Omental fat pad (tissue), 4 donors: Measurements from ENCODE around the gene CNEP1R1. TPM values are rescaled to one million over a fixed set of nuclear protein-coding genes. Genes with fewer than 3 reads are reported as not detected.
"Not testable (repeated sequence)": the region's sequence is repeated elsewhere in the genome, so short reads cannot be mapped to it uniquely, and the experiment has no call there.

ENCODE experiments used
- ATAC-seq: fragments of 150-250 bp; one replicate; pipeline ENCODE4 v1.9.1; 2016; ENCODE audit warnings: mild to moderate bottlenecking, moderate library complexity; ENCODE audit not compliant: low FRiP score
- DNase-seq: peaks from one replicate; pipeline ENCODE4 v3.0.0-alpha.2; 2019; ENCODE audit warnings: low spot score
- total RNA-seq, 4 donors: library from RNA; depleted of rRNA; stranded (reverse); fragments of >200 nt; gene quantifications; one replicate each; pipeline ENCODE4 v1.1.0, GENCODE V29; 2016
- TF ChIP-seq, protein P1 (sequence below), 3 donors: fragments of 450-650 bp; IDR thresholded peaks; one replicate each; pipeline ENCODE4 v1.5.1; 2016 to 2017; ENCODE audit warnings: antibody characterized with exemption in 3 of 3, mild to moderate bottlenecking in 3 of 3, moderate library complexity in 2 of 3

Gene CNEP1R1
- total RNA-seq, 4 donors from 2014 or later: 15.1 to 29.5 (median 21.1) TPM

DNA sequence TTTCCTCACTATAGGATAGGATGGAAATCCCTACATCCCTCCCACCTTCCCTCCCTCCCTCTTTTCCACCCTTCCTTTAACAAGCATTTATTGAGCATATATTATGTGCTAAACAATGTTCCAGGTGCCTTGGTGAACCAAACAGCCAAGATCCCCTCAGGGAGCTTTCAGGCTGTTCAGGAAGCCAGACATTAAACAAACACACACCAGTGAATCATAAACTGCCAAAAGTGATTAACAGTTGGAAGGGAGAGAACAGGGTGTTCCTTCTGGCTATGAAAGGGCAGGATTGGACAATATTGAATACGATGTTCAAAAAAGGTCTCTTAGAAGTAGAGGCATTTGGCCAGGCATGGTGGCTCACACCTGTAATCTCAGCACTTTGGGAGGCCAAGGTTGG is 22.8 kb upstream of the CNEP1R1 start:
- ATAC-seq (no peak), DNase-seq (no peak)
- TF ChIP-seq, protein P1, sequence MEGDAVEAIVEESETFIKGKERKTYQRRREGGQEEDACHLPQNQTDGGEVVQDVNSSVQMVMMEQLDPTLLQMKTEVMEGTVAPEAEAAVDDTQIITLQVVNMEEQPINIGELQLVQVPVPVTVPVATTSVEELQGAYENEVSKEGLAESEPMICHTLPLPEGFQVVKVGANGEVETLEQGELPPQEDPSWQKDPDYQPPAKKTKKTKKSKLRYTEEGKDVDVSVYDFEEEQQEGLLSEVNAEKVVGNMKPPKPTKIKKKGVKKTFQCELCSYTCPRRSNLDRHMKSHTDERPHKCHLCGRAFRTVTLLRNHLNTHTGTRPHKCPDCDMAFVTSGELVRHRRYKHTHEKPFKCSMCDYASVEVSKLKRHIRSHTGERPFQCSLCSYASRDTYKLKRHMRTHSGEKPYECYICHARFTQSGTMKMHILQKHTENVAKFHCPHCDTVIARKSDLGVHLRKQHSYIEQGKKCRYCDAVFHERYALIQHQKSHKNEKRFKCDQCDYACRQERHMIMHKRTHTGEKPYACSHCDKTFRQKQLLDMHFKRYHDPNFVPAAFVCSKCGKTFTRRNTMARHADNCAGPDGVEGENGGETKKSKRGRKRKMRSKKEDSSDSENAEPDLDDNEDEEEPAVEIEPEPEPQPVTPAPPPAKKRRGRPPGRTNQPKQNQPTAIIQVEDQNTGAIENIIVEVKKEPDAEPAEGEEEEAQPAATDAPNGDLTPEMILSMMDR (IDR thresholded peaks at IDR 0.05): no peak

DNA sequence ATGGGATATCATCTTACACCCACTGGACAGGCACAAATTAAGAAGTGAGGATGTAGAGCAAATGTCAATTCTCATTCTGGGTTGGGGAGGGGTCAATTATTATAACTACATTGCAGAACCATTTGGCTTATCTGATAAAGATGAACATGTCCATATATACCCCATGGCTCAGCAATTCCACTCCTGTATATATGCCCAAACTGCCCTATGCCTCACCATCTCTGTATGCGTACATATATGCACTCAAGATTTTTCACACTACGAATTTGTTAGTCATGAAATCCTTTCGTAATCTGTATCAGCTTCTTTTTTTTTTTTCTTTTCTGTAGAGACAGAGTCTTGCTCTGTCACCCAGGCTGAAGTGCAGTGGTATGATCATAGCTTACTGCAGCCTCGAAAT is 20.8 kb upstream of the CNEP1R1 start:
- DNase-seq: no peak
- ATAC-seq: no peak
- TF ChIP-seq, protein P1 (IDR thresholded peaks at IDR 0.05): no peak

DNA sequence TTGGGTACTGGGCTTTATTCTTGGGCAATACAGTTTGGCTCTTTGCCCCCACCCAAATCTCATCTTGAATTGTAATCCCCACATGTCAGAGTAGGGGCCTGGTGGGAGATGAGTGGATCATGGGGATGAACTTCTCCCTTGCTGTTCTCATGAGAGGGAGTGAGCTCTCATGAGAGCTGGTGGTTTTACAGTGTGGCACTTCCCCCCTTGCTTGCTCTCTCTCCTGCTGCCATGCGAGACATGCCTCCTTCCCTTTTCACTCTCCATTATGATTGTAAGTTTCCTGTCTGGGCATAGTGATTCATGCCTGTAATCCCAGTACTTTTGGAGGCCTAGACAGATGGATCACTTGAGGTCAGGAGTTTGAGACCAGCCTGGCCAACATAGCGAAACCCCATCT is 18.1 kb upstream of the CNEP1R1 start:
- no peak for ATAC-seq
- no peak for DNase-seq
- TF ChIP-seq, protein P1 (IDR thresholded peaks at IDR 0.05): no peak

DNA sequence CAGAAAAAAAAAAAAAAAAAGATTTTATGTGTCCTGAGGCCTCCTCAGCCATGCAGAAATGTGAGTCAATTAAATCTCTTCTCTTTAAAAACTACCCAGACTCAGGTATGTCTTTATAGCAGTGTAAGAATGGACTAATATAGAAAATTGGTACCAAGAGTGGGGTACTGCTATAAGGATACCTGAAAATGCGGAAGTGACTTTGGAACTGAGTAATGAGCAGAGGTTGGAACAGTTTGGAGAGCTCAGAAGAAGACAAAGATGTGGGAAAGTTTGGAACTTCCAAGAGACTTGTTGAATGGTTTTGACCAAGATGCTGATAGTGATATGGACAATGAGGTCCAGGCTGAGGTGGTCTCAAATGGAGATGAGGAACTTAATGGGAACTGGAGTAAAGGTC is 17.3 kb upstream of the CNEP1R1 start:
- ATAC-seq: no peak
- no peak for DNase-seq
- TF ChIP-seq, protein P1 (IDR thresholded peaks at IDR 0.05): no peak

DNA sequence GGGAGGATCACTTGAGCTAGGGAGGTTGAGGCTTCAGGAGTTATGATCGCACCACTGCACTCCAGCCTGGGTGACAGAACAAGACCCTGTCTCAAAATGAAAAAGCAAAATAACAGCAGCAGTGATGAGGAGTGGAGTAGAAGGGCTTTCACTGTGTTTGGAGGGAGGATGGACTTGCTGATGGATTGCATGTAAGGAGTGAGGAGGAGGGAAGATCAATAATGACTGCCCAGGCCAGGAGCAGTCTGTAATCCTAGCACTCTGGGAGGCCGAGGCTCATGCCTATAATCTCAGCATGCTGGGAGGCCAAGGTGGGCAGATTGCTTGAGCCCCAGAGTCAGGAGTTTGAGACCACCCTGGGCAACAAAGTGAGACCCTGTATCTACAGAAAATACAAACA is 14.8 kb upstream of the CNEP1R1 start:
- TF ChIP-seq, protein P1 (IDR thresholded peaks at IDR 0.05): no peak
- ATAC-seq (no peak), DNase-seq (no peak)

DNA sequence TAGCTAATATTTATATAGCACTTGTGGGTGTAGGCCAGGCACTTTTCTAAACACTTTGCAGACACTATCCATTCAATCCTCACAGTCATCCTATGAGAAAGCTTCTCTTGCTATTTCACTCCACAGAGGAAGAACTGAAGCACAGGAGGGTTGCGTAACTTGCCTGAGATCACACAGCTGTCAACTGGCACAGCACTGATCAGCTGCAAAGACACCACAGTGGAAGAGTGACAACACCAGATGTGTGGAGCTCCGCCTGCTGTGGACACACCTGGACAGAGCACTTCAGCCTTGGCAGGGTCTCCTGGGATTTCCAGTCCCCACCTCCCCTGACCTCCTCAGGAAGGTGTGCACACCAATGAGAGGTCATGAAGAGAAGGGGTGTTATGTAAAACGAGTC is 13.3 kb upstream of the CNEP1R1 start:
- TF ChIP-seq, protein P1 (IDR thresholded peaks at IDR 0.05): no peak
- ATAC-seq (no peak), DNase-seq (no peak)

DNA sequence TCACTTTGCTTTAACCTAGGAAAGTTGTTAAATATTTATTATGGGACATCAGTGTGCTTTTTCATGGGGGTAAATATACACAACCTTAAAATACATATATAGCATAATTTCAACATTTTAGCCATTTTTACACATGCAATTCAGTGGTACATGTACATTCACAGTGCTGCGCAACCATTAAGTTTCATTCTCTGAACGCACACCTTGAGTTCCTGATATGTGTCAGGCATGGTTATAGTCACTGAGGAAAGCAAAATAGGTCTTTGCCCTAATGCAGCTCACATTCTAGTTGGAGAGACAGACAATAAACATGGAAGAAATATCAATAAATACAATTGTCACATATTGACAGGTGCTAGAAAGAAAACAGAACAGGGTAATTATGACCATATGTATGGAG is 12.8 kb upstream of the CNEP1R1 start:
- no peak for ATAC-seq
- no peak for DNase-seq
- TF ChIP-seq, protein P1 (IDR thresholded peaks at IDR 0.05): no peak

DNA sequence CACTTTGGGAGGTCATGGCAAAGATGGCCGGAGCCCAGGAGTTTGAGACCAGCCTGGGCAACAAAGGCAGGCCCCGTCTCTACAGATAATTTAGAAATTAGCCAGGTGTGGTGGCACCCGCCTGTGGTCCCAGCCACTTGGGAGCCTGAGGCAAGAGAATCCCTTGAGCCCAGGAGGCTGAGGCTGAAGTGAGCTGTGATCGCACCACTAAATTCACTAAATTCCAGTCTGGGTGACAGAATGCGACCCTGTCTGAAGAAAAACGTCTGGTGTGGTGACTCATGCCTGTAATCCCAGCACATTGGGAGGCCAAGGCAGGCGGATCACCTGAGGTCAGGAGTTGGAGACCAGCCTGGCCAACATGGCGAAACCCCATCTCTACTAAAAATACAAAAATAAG is 10.8 kb upstream of the CNEP1R1 start:
- not testable (repeated sequence) for DNase-seq, ATAC-seq
